GM21526 (cell line): ENCODE results near the gene BBC3.
"Not testable (repeated sequence)": the region's sequence is repeated elsewhere in the genome, so short reads cannot be mapped to it uniquely, and the experiment has no call there.

Source experiments
- ATAC-seq: cut with Tn5 transposase; IDR thresholded peaks from one replicate; pipeline ENCODE4 v1.9.1; 2021; ENCODE audit warnings: moderate library complexity; ENCODE audit not compliant: unreplicated experiment, low FRiP score

Gene BBC3

DNA sequence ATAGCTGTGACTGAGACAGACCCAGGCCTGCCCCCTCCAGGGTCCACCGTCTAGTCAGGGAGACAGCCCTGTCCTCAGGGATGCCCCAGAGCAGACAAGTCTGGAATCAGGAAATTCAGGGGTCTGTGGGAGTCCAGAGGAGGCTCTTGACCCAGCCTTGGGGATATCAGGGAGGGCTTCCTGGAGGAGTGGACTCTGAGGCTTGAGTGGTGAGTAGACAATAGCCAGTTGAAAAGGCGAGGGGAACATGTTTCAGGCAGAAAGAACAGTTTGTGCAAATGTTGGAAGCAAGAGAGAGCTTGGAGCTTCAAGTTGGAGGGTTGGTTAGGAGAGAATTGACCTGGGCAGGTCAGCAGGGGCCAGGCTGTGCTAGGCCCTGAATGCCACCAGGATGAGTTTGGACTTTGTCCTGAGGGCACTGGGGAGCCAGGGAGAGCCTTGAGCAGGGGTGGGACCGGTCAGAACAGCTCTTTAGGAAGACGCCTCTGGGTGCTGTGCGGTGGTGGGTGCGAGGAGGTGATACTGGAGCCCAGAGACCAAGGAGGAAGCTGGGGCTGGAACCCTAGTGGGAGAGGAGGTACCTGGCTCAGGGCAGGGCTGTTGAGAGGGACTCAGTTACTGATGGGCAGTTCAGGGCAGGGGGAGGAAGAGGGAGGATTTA lies 28.0 kb upstream of the BBC3 start:
- ATAC-seq: no peak

DNA sequence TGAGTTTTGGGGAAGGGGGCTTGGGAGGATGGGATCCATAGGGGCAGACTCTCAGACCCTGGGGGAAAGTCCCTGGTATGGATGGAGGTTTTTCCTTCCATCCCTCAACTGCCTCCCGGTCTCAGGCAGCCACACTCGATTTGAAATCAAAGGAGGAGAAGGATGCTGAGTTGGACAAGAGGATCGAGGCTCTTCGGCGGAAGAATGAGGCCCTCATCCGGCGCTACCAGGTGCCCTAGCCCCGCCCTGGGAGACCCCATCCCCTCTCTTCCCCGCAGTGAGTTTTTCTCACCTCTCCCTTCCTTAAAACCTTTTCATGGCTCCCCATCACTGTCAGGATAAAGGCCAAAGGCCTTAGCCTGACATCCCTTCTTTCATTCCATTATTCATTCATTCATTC lies 27.4 kb upstream of the BBC3 start:
- ATAC-seq: no peak

DNA sequence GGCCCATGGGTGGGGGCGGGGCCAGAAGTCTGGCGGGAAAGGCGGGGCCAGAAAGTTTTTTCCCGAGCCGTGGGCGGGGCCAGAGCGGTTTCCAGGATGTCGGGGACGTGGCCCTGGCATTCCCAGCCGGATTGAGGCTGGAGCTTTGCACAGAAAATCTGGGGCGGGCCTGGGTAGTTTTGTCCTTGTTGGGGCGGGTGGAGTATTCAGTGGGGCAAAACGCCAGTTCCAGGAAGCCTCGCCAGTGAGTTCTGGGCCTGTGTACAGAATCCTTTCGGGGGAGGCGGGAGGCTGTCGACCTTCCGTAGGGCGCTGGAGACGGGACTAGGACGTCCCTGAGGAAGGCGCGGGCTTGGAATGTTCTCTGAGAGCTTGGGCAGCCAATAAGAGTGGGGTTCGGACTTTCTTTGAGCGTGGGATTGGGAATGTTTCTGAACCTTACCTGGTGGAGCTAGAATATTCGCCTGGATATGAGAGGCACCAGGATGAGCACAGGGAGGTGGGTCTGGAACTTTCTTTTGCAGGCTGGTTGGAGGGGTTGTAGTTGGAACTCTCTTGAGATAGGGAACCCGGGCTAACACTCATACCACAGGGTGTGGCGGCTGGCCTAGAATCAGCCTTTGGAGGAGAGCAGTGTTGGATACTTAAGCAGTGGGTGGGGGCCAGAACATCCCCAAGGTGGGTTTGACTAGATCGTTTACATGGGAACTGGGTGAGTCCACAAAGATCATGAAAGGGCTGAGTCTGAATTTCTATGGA lies 26.6 kb upstream of the BBC3 start:
- ATAC-seq: peak; percentile 4

DNA sequence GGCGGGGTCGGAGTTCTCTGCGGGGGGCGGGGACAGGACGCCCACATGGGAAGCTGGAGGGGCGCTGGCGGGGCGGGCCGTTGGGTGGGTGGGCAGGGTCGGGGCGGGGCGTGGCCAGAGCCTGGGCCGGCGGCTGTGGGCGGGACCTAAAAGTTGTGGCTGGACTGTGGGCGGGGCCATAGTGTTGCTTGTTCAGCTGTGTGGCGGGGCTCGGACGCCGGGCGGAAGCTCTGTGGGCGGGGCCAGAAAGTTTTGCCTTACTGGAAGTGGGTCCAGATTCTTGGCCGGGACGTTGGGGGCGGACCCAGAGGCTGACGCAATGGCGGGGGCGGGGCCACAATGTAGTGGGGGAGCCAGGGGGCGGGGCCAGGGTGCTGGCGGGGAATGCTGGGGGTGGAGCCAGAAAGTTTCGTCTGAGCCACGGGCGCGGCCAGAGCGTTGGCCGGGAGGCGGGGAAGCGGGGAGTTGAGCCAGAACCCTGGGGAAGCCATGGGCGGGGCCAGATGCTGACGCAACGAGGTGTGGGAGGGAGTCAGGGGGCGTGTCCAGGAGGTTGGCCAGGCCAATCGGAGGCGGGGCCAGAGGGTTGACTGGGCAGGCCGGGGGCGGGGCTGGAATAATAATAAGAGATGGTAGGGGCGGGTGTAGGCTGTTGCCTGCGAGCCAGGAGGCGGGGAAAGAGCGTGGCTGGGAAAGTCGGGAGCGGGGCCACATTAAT lies 25.9 kb upstream of the BBC3 start:
- ATAC-seq: peak; percentile 59

DNA sequence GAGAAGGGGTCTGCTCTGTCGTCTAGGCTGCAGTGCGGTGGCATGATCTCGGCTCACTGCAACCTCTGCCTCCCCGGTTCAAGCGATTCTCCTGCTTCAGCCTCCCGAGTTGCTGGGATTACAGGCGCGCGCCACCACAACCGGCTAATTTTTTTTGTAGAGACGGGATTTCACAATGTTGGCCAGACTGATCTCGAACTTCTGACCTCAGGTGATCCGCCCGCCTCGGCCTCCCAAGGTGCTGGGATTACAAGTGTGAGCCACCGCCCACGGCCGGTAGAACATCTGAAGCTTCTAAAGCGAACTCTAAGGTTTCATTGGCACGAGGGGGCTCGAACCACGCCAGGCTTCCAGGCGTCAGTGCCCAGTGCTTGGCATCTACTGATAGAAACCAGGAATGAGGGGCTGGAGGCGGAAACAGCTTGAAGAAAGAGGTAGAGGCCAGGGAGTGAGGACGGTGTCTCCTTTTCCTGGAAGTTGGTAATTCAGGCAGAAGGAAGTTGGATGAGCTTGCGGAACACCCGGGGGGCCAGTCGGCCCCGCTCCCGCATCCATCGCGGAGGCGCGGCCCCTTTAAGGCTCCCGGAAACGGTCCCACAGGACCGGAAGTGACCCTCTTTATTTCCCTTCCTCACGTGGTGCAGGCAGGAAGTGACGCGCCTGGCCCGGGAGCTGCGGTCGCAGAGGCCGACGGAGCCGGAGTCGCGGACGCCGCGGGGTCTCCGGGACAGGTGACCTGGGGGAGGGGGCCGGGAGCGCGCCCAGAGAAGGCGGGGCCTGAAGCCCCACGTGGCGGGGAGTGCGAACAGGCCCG lies 25.1 kb upstream of the BBC3 start, which contains the start of gene CCDC9:
Gene CCDC9, plus strand, starts transcription at position 647 of the 814 bp plus-strand sequence. CDS start 1,876 bp downstream, outside the sequence.
- peak; percentile 40 for ATAC-seq

DNA sequence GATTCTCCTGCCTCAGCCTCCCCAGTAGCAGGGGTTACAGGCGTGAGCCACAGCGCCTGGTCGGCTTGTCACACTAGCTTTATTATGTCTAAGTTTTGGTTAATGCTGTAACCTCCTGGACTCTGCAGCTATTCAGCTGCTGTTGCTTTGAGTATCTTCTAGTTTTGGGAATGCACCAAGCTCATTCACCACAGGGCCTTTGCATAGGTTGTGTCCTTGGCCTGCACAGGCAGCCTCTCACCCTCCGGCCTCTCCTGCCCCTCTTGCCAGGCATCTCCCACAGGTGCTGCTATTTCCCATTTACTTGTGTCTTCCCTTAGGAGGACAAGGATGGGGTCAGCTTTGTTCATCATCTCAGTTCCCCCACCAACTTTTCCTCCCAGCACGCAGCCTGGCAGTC lies 23.0 kb upstream of the BBC3 start:
- ATAC-seq: no peak

DNA sequence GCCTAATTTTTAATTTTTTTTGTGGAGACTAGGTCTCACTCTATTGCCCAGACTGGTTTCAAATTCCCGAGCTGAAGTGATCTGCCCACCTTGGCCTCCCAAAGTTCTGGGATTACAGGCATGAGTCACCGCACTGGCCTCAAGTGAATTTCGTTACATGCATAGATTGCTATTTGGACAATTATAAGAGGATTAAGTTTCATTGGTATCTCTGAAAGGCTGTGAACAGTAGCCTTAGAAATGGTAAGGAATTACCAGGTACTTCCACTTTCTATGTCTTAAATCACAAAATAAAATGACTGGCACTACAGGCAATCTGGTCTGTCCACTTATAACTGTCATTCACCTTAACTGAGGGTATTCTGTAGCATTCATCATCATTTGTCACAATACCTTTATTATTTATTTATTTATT lies 22.5 kb upstream of the BBC3 start:
- ATAC-seq: no peak

DNA sequence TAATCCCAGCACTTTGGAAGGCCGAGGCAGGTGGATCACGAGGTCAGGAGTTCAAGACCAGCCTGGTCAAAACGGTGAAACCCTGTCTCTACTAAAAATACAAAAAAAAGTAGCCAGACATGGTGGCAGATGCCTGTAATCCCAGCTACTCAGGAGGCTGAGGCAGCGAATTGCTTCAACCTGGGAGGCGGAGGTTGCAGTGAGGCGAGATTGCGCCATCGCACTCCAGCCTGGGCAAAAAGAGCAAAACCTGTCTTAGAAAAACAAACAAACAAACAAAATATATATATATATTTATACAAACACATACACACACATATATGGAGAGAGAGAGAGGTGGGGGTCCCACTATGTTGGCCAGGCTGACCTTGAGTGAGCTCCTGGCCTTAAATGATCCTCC lies 22.0 kb upstream of the BBC3 start:
- ATAC-seq: not testable (repeated sequence)

DNA sequence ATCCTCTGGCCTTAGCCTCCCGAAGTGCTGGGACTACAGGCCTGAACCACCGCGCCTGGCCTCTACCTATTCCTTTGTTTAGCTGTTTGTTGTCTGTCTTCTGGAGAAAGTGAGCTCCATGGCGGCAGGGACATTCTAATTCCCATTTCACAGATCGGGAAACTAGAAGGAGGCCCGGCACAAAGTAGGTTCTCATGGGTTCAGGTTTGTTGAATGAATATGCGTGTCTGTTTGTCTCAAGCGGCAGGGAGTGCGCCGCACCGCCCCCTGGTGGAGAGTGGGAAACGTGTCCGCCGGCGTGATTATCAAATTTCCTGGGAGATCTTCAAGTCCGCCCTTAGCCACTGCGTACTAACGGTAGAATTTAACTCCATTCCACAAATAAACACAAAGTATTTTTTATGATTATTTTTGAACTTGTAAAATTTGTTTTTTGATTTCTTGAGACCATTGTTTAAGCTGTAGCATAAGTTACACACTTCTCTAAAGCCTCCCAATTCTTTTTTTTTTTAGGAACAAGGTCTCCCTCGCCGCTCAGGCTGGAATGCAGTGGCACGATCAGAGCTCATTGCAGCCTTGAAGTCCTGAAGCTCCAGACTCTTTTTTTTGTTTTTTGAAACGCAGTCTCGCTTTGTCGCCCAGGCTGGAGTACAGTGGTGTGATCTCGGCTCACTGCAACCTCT lies 16.4 kb upstream of the BBC3 start:
- ATAC-seq: no peak

DNA sequence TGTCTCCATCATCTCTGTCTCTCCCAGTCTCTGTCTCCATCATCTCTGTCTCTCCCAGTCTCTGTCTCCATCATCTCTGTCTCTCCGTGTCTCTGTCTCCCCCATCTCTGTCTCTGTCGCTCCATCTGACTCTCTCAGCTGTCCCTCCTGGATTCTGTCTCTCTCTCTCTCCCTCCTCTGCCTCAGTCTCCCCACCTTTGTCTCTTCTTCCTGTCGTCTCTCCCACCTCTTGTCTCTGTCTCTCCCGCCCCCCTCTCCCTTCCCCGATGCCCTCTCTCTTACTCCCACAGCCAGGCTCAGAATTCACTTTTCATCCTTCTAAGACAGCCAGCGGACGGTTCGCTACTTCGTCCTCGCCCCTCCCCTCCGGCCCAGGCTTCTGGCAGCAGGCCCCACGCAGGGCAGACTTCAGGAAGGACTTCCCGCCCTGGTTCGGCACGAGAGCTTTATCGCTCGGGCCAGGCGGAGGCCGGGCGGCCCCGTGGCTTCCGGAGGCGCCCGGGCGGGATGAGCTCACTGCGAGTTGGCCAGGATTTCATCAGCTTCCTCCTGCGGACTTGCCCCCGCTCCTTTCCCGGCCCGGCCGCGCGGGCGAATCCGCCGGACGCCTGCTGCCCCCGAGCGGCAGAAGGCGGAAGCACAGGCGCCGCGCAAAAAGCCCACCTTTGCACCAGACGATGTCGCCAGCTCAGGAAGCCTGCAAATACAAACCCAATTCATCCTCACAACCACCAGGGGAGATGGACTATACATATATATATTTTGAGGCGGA lies 13.0 kb upstream of the BBC3 start:
- peak; percentile 54 for ATAC-seq

DNA sequence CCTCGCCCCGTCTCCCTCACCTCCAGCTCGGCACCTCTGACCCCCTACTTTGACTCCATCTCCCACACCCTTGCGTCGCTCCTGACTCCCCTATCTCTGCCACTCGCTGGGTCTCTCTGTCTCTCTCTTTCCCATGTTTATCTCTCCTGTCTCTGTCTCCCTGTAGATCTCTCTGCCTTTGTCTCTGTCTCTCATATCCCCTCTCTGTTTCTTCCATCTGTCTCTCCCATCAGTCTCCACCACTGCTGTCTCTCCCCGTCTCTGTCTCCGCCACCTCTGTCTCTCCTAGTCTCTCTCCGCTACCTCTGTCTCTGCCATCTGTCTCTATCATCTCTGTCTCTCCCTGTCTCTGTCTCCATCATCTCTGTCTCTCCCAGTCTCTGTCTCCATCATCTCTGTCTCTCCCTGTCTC lies 12.4 kb upstream of the BBC3 start:
- ATAC-seq: no peak

DNA sequence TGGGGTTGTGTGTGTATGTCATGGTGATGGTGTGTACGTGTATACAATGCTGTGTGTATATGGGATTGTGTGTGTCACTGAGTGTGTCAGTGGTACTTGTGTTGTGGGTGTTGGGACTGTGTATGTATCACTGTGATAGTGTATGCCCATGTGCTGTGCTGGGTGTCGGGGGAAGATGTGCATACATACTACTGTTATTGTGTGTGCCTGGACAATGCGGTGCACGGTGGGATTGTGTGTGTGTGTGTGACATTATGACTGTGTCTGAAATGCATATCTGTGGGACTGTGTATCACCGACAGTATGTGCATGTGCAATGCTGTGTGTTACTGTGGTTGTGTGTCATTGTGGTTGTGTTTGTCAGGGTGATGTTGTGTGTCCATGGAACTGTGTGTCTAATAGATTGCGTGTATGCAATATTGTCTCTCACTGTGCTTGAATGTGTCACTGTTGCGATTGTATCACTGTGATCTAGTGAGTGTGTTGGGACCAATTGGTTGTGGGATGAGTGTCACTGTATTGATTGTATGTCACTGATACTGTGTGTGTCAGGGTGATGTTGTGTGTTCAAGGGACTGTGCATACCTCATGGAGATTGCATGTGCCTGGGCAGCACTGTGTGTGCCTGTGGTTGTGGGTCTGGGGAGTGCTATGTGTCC lies 11.0 kb upstream of the BBC3 start:
- ATAC-seq: no peak

DNA sequence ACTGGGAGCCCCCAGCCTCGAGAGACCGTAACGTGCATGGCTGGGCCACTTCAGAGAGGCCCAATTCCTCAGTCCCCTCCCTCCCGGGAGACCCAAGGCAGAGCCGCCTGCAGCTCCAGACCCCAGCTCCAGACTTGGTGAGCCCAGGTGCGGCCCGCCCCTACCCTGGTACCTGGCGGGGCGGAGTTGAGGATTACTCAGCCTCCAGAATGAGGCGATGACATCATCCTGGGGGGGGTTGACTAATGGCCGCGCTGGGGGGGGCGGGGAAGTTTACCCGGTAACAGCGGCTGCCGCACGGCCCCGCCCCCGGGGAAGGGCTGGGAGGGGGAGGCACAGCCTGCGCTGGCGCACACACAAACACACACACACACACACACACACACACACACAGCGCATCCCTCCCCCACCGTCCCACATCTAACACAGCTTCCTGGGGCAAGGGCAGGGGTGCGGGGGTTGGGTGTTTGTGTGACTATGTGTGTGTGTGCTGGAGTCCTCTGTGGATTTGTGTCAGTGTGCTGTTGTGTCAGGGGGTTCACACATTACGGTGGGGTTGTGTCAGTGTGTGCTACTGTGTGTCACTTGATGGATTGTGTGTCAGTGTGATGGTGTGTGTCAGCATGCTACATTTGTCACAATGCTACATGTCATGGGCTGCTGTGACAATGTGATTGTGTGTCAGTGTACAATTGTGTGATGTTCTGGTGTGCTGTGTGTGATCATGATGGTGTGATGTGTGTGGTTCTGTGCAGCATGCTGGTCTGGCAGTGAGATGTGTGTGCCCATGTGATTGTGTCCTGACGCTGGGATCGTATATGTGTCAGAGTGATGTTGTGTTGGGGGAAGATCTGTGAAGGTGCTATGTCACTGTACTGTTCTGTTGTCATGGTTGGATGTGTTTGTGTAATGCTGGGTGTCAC lies 10.3 kb upstream of the BBC3 start:
- ATAC-seq: no peak

DNA sequence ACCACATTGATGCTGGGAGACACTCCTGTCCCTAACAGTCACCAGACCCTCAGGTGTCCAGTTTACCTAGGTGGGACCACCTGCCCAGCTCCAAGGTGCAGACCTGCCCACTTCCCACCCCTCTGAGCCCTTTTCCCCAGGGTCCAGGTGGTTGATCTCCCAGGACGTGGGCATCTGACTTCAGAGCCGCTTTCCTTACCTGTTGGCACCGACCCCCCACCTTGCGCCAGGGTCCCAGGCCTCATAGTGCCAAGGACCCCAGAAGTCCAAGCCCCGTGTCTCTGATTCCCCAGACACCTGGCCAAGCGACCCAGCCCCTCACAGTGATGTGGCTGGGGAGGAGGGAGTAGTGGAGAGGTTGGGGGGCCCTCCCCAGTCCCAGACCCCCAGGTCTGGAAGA lies 9.6 kb upstream of the BBC3 start:
- ATAC-seq: no peak

DNA sequence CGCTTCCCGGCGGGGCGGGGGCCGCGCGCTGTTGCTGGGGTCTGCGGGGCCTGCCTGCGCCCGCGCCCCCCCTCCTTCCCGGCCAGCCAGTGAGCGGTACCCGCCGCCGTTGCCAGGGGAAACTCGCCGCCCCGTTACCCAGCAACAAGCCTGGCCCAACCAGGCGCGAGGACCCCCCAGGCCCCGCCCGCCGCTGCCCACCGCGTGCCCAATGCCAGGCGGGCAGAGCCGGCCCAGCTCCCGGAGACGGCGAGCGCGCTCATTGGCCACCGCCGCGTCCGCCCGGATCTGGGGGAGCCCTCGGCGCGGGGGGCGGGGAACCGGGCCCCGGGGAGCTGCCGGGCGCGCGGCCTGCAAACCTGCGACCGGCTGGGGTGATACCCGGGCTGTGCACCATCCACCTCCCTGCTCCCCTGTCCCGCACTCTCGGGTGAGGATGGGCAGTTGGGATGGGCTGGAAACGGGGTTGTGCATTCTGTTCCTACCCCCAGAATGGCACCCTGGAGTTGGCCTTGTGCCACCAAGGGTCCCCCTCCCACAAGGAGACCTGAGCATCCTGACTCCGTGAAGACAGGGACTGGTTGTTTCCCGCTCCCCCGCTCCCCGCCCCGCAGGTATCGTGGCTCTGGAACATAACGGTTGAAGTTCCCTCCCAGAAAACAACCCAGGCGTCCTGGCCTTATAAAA lies 8.8 kb upstream of the BBC3 start:
- no peak for ATAC-seq

DNA sequence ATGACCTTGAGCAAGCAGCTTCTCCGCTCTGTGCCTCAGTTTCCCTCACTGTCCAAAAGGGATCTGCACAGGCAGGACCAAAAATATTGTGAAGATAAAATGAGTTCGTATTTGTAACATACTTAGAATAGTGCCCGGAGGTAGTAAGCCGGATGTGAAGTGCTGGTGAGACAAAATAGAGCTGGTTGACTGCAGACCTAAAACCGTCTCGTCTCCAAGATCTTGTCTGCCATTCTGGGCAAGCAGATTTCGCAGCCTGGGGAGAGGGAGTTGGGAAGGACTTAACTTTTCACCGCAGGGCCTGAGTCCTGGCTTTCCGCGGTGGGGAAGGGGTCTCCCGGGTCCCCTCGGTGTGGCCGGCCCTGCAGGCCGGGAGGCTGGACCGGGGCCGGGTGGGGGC lies 8.2 kb upstream of the BBC3 start:
- no peak for ATAC-seq

DNA sequence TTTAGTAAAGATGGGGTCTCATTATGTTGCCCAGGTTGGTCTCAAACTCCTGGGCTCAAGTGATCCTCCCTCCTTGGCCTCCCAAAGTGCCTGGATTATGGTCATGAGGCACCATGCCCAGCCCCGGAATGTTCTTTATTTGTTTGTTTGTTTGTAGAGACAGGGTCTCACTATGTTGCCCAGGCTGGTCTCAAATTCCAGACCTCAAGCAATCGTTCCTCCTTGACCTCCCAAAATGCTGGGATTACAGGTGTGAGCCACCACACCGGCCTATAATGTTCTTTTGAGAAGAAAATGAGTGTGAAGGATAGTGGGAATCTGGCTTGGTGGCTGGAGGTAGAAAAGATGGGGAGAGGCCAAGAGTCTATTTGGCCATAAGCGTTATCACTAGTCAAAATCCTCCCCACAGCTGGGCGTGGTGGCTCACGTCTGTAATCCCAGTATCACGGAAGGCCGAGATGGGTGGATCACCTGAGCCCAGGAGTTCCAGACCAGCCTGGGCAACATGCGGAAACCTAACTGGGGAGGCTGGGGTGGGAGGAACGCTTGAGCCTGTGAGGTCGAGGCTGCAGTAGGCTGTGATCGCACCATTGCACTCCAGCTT lies 5.2 kb upstream of the BBC3 start:
- no peak for ATAC-seq
